OCI-LY3 (cell line): ENCODE data around the gene ELK3.

Source experiments
- CTCF ChIP-seq: fragments of 200-600, 300-600 bp; sonication (generic); IDR thresholded peaks from 2 replicates; pipeline ENCODE4 v1.5.1; 2014; ENCODE audit warnings: antibody characterized with exemption, low read length, low read depth
- EZH2phosphoT487 ChIP-seq: fragments of 200-600 bp; shearing (Covaris generic); IDR thresholded peaks from 2 replicates; pipeline ENCODE4 v1.6.1; 2018; ENCODE audit warnings: antibody characterized with exemption, mixed run types, low read depth

- no peak for TF ChIP-seq CTCF
- no peak for TF ChIP-seq EZH2phosphoT487
Observed at GRCh38 chr12:96256672-96257361, 62.6 kb downstream of the ELK3 start.
